Activated naive CD4-positive, alpha-beta T cell treated with anti-CD3 and anti-CD28 coated beads for 36 hours (primary cell): Measurements from ENCODE around the gene COPE. TPM values are rescaled to one million over a fixed set of nuclear protein-coding genes. Genes with fewer than 3 reads are reported as not detected.
"Not testable (repeated sequence)": the region's sequence is repeated elsewhere in the genome, so short reads cannot be mapped to it uniquely, and the experiment has no call there.

ENCODE experiments used
- CTCF ChIA-PET: fragments of 350-600 bp; sonication (Branson Sonifier 250); formaldehyde crosslinking; loops from one replicate; lab custom pipeline; 2021; ENCODE audit warnings: antibody characterized with exemption; lab: Charles Lee
- DNase-seq: peaks from one replicate; pipeline ENCODE4 v3.0.0-alpha.2; 2020
- H3K27ac Mint-ChIP-seq: one replicate; pipeline ENCODE4 v1.8.0; 2021; ENCODE audit warnings: mild to moderate bottlenecking, mixed read lengths
- H3K27me3 Mint-ChIP-seq: one replicate; pipeline ENCODE4 v1.8.0; 2021; ENCODE audit warnings: low read depth, mixed read lengths
- H3K36me3 Mint-ChIP-seq: one replicate; pipeline ENCODE4 v1.8.0; 2021; ENCODE audit warnings: low read depth, mixed read lengths
- H3K4me1 Mint-ChIP-seq: one replicate; pipeline ENCODE4 v1.8.0; 2021; ENCODE audit warnings: low read depth, mixed read lengths
- H3K4me3 Mint-ChIP-seq: one replicate; pipeline ENCODE4 v1.8.0; 2021; ENCODE audit warnings: mild to moderate bottlenecking, moderate library complexity, mixed read lengths
- H3K9me3 Mint-ChIP-seq: one replicate; pipeline ENCODE4 v1.8.0; 2021; ENCODE audit warnings: mixed read lengths
- intact Hi-C: fragments of 100-400 bp; cut with micrococcal nuclease; formaldehyde crosslinking; loops from one replicate; pipeline ENCODE4 v1.15.1; 2023
- total RNA-seq, 2 experiments: library from RNA; stranded (reverse); gene quantifications; one replicate each; pipeline ENCODE4 v1.2.3, GENCODE V29; 2021

The COPE gene
- total RNA-seq, 2 experiments from 2014 or later: 199 to 200 TPM

DNA sequence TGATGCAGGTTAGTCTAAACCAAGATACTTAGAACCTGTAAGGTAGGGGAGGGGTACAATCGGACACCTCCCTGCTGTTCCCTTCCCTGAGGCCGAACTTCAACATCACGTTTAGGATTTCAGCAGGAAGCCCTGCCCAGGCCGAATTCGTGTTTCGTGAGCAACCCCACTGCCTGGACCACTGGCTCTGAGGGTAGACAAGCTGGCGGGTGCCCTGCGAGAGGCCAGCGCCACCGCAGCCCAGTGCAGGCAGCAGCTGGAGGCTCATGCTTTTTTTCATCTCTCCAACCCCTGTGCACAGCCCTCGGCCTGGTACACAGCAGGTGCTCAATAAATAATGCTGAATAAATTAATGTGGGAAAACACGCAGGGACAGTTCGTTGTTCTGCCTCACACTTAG is 14.1 kb upstream of the COPE start:
- Mint-ChIP-seq H3K27me3 (peaks cover 10% of the 10 kb centered on the region), H3K4me1 (peaks cover 5% of the 10 kb centered on the region), H3K36me3 (no peaks in the 10 kb centered on the region), H3K9me3 (no peaks in the 10 kb centered on the region), H3K27ac (no peak overlapping the region), H3K4me3 (no peak overlapping the region)
- CTCF ChIA-PET: no interaction called here
- intact Hi-C loops: no loop called here
- no peak for DNase-seq

DNA sequence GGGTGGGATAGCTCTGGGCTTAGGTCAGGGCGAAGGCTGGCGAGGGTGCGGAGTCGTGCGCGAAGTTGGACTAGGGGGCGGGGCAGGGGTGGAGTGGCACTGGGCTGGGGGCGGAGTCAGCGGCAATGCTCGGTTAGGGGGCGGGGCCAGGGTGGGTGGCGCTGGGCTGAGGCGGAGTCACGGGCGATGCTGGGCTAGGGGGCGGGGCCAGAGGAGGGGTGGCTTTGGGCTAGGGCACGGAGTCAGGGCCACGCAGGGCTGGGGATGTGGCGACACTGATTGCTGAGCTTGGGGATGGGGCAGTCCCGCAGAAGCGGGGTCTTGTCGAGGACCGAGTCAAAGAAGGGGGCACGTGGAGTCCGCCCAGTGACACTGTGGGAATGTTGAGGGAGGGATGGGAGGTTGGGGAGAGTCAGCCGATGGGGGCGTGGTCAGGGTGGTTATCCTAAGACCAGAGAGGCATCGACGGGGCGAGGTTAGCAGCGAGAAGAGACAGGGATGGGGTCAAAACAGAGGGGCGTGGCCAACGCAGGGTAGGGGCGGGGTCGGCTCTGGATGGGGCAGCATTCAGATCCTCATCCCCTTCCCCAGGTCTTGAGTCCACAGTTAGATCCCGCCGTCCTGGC is 13.1 kb upstream of the COPE start:
- Mint-ChIP-seq H3K27ac (no peak overlapping the region), H3K36me3 (no peaks in the 10 kb centered on the region), H3K4me3 (peak overlapping the region; percentile 65), H3K27me3 (peaks cover 10% of the 10 kb centered on the region), H3K9me3 (no peaks in the 10 kb centered on the region), H3K4me1 (peaks cover 5% of the 10 kb centered on the region)
- intact Hi-C loops: loop anchor here (1.0 kb wide), 1 partner anchor 13 kb away; the partner anchor contains the start of genes COPE and DDX49
- CTCF ChIA-PET: no interaction called here
- DNase-seq: peak; percentile 83

GRCh38 chr19:18931316-18932162 is 12.4 kb upstream of the COPE start:
- H3K4me3 Mint-ChIP-seq: no peak overlapping the region
- DNase-seq: no peak
- intact Hi-C loops: loop anchor here (1.0 kb wide), 1 partner anchor 12 kb away; the partner anchor contains the start of genes COPE and DDX49
- H3K27ac Mint-ChIP-seq: no peak overlapping the region
- H3K4me1 Mint-ChIP-seq: peaks cover 5% of the 10 kb centered on the region
- H3K9me3 Mint-ChIP-seq: no peaks in the 10 kb centered on the region
- CTCF ChIA-PET: interaction anchor here (1.1 kb wide), 1 partner anchor 65 kb away, joined by 3 read pairs; no protein-coding TSS in a partner anchor
- H3K36me3 Mint-ChIP-seq: no peaks in the 10 kb centered on the region
- peaks cover 10% of the 10 kb centered on the region for H3K27me3 Mint-ChIP-seq

DNA sequence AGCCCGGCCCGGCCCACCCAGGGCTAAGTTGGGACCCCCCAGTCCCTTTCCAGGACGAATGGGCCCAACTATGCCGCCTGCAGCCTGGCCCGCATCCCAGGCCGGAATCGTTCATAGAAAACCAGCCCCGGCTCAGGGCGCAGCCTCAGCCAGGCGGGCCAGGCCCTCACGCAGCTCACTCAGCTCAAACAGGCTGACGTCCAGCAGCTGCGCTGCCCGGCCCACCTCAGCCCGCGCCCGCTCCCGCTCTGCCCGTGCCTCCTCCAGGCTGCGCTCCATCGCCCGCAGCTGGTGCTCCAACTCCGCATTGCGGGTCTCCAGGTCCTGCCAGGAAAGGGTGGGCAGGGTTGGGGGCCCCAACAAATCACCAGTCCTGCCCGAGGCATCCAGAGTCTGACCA is 10.1 kb upstream of the COPE start:
- H3K27ac Mint-ChIP-seq: no peak overlapping the region
- peaks cover 5% of the 10 kb centered on the region for H3K4me1 Mint-ChIP-seq
- no peak overlapping the region for H3K4me3 Mint-ChIP-seq
- no peaks in the 10 kb centered on the region for H3K9me3 Mint-ChIP-seq
- no peak for DNase-seq
- H3K36me3 Mint-ChIP-seq: peaks cover 12% of the 10 kb centered on the region
- intact Hi-C loops: no loop called here
- CTCF ChIA-PET: interaction anchor here (0.5 to 0.8 kb wide), 3 partner anchors 8 to 329 kb away, joined by 3 to 7 read pairs (median 3); partner anchors contain the start of genes COPE and DDX49
- peaks cover 9% of the 10 kb centered on the region for H3K27me3 Mint-ChIP-seq

- no peaks in the 10 kb centered on the region for H3K9me3 Mint-ChIP-seq
Measured at GRCh38 chr19:18928018-18928805, 9.0 kb upstream of the COPE start.

DNA sequence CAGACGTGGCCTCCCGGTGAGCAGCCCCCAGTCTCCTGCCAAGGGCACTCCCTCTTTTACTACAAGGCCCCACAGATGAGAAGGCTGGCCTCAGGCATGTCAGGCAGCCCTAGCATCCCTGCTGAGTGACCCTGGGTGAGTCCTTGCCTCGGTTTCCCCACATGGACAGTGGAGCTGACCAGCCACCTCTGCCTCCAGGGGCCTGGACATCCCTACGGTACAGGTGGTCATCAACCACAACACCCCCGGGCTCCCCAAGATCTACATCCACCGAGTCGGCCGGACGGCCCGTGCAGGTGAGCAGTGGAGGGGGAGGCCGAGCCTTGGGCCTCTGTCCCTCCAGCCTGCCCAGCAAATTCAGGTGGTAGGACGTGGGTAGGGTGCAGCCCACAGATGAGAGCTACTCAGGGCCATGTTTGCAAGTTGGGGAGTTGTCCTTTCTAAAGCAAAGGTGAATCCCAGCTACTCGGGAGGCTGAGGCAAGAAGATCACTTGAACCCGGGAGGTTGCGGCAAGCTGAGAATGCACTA is 5.6 kb upstream of the COPE start:
- Mint-ChIP-seq H3K4me1 (peaks cover 17% of the 10 kb centered on the region), H3K27me3 (no peaks in the 10 kb centered on the region), H3K27ac (no peak overlapping the region), H3K9me3 (no peaks in the 10 kb centered on the region), H3K4me3 (no peak overlapping the region), H3K36me3 (peaks cover 25% of the 10 kb centered on the region)
- CTCF ChIA-PET: interaction anchor here (1.5 kb wide), 1 partner anchor 24 kb away, joined by 3 read pairs; no protein-coding TSS in a partner anchor
- intact Hi-C loops: no loop called here
- no peak for DNase-seq

More at GRCh38 chr19:18928018-18928805, 9.0 kb upstream of the COPE start:
- CTCF ChIA-PET: no interaction called here
- H3K27me3 Mint-ChIP-seq: no peaks in the 10 kb centered on the region
- H3K4me3 Mint-ChIP-seq: no peak overlapping the region
- peaks cover 5% of the 10 kb centered on the region for H3K4me1 Mint-ChIP-seq
- no peak overlapping the region for H3K27ac Mint-ChIP-seq
- intact Hi-C loops: no loop called here
- peaks cover 16% of the 10 kb centered on the region for H3K36me3 Mint-ChIP-seq
- DNase-seq: no peak

DNA sequence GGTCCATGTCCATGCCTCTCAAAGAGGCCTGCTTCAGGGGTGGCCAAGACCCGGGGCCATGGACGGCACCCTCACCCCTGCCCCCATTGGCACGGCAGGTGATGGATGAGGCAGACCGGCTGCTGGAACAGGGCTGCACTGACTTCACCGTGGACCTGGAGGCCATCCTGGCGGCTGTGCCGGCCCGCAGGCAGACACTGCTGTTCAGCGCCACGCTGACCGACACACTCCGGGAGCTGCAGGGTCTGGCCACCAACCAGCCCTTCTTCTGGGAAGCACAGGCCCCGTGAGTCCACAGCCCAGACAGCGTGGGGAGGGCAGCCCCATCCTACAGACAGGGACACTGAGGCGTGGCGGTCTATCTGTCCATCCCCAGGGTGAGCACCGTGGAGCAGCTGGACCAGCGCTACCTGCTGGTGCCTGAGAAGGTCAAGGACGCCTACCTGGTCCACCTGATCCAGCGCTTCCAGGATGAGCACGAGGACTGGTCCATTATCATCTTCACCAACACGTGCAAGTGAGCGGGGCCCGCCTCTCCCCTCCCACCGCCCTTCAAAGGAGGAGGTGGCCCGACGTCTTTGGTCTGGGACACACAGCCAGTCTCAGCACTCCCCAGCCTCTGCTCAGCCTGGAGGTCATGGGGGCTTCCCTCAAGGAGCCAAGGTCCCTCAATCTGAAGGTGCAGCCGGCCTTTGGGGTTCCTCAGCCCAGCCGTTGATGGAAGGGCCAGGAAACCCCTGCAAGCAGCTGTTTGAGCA is 3.2 kb upstream of the COPE start:
- CTCF ChIA-PET: no interaction called here
- H3K27ac Mint-ChIP-seq: no peak overlapping the region
- intact Hi-C loops: no loop called here

DNA sequence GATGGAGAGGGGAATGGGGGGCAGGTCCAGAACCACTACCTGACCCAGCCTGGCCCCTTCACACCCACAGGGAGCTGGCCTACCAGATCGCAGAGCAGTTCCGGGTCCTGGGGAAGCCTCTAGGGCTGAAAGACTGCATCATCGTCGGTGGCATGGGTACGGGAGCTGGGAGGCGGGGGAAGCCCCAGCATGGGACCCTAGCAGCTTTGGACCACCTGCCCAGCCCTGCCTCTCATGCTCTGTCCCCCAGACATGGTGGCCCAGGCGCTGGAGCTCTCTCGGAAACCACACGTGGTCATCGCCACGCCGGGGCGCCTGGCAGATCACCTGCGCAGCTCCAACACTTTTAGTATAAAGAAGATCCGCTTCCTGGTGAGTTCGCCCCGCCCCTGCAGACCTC is 2.4 kb upstream of the COPE start:
- CTCF ChIA-PET: no interaction called here

More for the DNA sequence above, 3.2 kb upstream of the COPE start:
- no peak for DNase-seq
- Mint-ChIP-seq H3K9me3 (no peaks in the 10 kb centered on the region), H3K4me3 (no peak overlapping the region), H3K4me1 (peaks cover 32% of the 10 kb centered on the region), H3K27me3 (no peaks in the 10 kb centered on the region), H3K36me3 (peaks cover 28% of the 10 kb centered on the region)

GRCh38 chr19:18920400-18920799 is 1.2 kb upstream of the COPE start:
- H3K4me3 Mint-ChIP-seq: peak overlapping the region; percentile 94
- peaks cover 27% of the 10 kb centered on the region for H3K36me3 Mint-ChIP-seq
- H3K27ac Mint-ChIP-seq: peak overlapping the region; percentile 88
- peaks cover 42% of the 10 kb centered on the region for H3K4me1 Mint-ChIP-seq
- no peak for DNase-seq
- intact Hi-C loops: no loop called here
- no peaks in the 10 kb centered on the region for H3K27me3 Mint-ChIP-seq
- H3K9me3 Mint-ChIP-seq: no peaks in the 10 kb centered on the region
- CTCF ChIA-PET: interaction anchor here (0.6 kb wide), 1 partner anchor 68 kb away, joined by 5 read pairs; no protein-coding TSS in a partner anchor

More for the DNA sequence above, 2.4 kb upstream of the COPE start:
- Mint-ChIP-seq H3K36me3 (peaks cover 31% of the 10 kb centered on the region), H3K27ac (no peak overlapping the region), H3K27me3 (no peaks in the 10 kb centered on the region), H3K4me3 (peak overlapping the region; percentile 52), H3K4me1 (peaks cover 36% of the 10 kb centered on the region), H3K9me3 (no peaks in the 10 kb centered on the region)
- intact Hi-C loops: no loop called here
- no peak for DNase-seq

GRCh38 chr19:18919900-18920214 is 670 bp upstream of the COPE start:
- Mint-ChIP-seq H3K9me3 (no peaks in the 10 kb centered on the region), H3K36me3 (peaks cover 25% of the 10 kb centered on the region), H3K4me1 (peaks cover 46% of the 10 kb centered on the region), H3K4me3 (peak overlapping the region; percentile 94), H3K27ac (peak overlapping the region; percentile 88), H3K27me3 (no peaks in the 10 kb centered on the region)
- DNase-seq: no peak
- CTCF ChIA-PET: interaction anchor here (0.6 to 1.4 kb wide), 3 partner anchors 9 to 331 kb away, joined by 3 to 5 read pairs (median 3); partner anchors contain the start of gene REX1BD
- intact Hi-C loops: loop anchor here (1.0 to 5.0 kb wide), 16 partner anchors 12 to 833 kb away; partner anchors contain the start of genes ARMC6, BORCS8, ELL and FKBP8

GRCh38 chr19:18917593-18917992 is 1.6 kb downstream of the COPE start:
- not testable (repeated sequence) for DNase-seq, H3K27me3 Mint-ChIP-seq, H3K9me3 Mint-ChIP-seq
- H3K4me3 Mint-ChIP-seq: peak overlapping the region; percentile 66
- peaks cover 53% of the 10 kb centered on the region for H3K4me1 Mint-ChIP-seq
- peak overlapping the region; percentile 63 for H3K27ac Mint-ChIP-seq
- peaks cover 21% of the 10 kb centered on the region for H3K36me3 Mint-ChIP-seq
- CTCF ChIA-PET: interaction anchor here (1.3 to 1.8 kb wide), 2 partner anchors 30 to 69 kb away, joined by 4 read pairs; no protein-coding TSS in a partner anchor
- intact Hi-C loops: loop anchor here (5.0 kb wide), 2 partner anchors 440 to 830 kb away; partner anchors contain the start of gene IL12RB1
